Measurements from ENCODE around the gene HCN2. TPM values are rescaled to one million over a fixed set of nuclear protein-coding genes. Genes with fewer than 3 reads are reported as not detected.

The HCN2 gene
- total RNA-seq, 2 donors from 2014 or later: 0.26 TPM; not detected in 1

- no peak for ATAC-seq
- H3K27me3 ChIP-seq: no peaks in the 10 kb centered on the region
- no peak for TF ChIP-seq CTCF (IDR thresholded peaks at IDR 0.05)
- TF ChIP-seq POLR2A (IDR thresholded peaks at IDR 0.05): no peak
- no peaks in the 10 kb centered on the region for H3K4me1 ChIP-seq
- no peaks in the 10 kb centered on the region for H3K36me3 ChIP-seq (replicated peaks in 1 of 2; ENCODE audit: insufficient read depth in 1 of 2, low read depth in 2 of 2)
- intact Hi-C loops (cut with DNase I): no loop called here
- H3K4me3 ChIP-seq: no peak overlapping the region
- WGBS, 2 donors: 62 to 77% methylated on average over 9 to 12 of the region's 12 CpGs
- H3K27ac ChIP-seq: no peak overlapping the region
- no peak for DNase-seq
- no peaks in the 10 kb centered on the region for H3K9me3 ChIP-seq
These were observed 29.6 kb upstream of the HCN2 start for GRCh38 chr19:560121-560520.

- DNase-seq: peak in 2 of 4 donors; percentile 36 to 52
- ATAC-seq: no peak
- Histone ChIP-seq H3K27me3 (no peaks in the 10 kb centered on the region), H3K27ac (peak overlapping the region in 1 of 4 donors; percentile 37), H3K36me3 (replicated peaks in 1 of 2; ENCODE audit: insufficient read depth in 1 of 2, low read depth in 2 of 2) (no peaks in the 10 kb centered on the region), H3K9me3 (no peaks in the 10 kb centered on the region), H3K4me3 (no peak overlapping the region), H3K4me1 (peaks cover 7% of the 10 kb centered on the region)
- TF ChIP-seq POLR2A (IDR thresholded peaks at IDR 0.05) (no peak), CTCF (IDR thresholded peaks at IDR 0.05) (no peak)
- 56 to 93% methylated on average over 16 to 19 of the region's 19 CpGs for WGBS, 2 donors
- intact Hi-C loops (cut with DNase I): no loop called here
These were observed 23.3 kb upstream of the HCN2 start for GRCh38 chr19:566403-566802.

GRCh38 chr19:566844-567243, 22.8 kb upstream of the HCN2 start:
- no peak for TF ChIP-seq CTCF (IDR thresholded peaks at IDR 0.05)
- no peak for TF ChIP-seq POLR2A (IDR thresholded peaks at IDR 0.05)
- H3K4me3 ChIP-seq: no peak overlapping the region
- H3K4me1 ChIP-seq: peaks cover 8% of the 10 kb centered on the region
- ATAC-seq (no peak), DNase-seq (no peak)
- H3K9me3 ChIP-seq: no peaks in the 10 kb centered on the region
- intact Hi-C loops (cut with DNase I): no loop called here
- no peaks in the 10 kb centered on the region for H3K27me3 ChIP-seq
- H3K36me3 ChIP-seq (replicated peaks in 1 of 2; ENCODE audit: insufficient read depth in 1 of 2, low read depth in 2 of 2): no peaks in the 10 kb centered on the region
- peak overlapping the region in 1 of 4 donors; percentile 37 for H3K27ac ChIP-seq
- WGBS, 2 donors: 77 to 79% methylated on average over 16 of the region's 16 CpGs

GRCh38 chr19:567296-567900, 22.3 kb upstream of the HCN2 start:
- Histone ChIP-seq H3K4me1 (peaks cover 8% of the 10 kb centered on the region), H3K36me3 (replicated peaks in 1 of 2; ENCODE audit: insufficient read depth in 1 of 2, low read depth in 2 of 2) (no peaks in the 10 kb centered on the region), H3K27me3 (no peaks in the 10 kb centered on the region), H3K27ac (no peak overlapping the region), H3K4me3 (no peak overlapping the region), H3K9me3 (no peaks in the 10 kb centered on the region)
- no peak for TF ChIP-seq CTCF (IDR thresholded peaks at IDR 0.05)
- no peak for TF ChIP-seq POLR2A (IDR thresholded peaks at IDR 0.05)
- intact Hi-C loops (cut with DNase I): no loop called here
- 86 to 90% methylated on average over 14 to 22 of the region's 22 CpGs for WGBS, 2 donors
- ATAC-seq (no peak), DNase-seq (no peak)

GRCh38 chr19:570251-570686, 19.4 kb upstream of the HCN2 start:
- Histone ChIP-seq H3K9me3 (no peaks in the 10 kb centered on the region), H3K27me3 (no peaks in the 10 kb centered on the region), H3K36me3 (replicated peaks in 1 of 2; ENCODE audit: insufficient read depth in 1 of 2, low read depth in 2 of 2) (no peaks in the 10 kb centered on the region), H3K27ac (no peak overlapping the region), H3K4me3 (no peak overlapping the region), H3K4me1 (peaks cover 30% of the 10 kb centered on the region)
- ATAC-seq (no peak), DNase-seq (no peak)
- intact Hi-C loops (cut with DNase I): no loop called here
- 78 to 84% methylated on average over 15 to 17 of the region's 25 CpGs for WGBS, 2 donors
- TF ChIP-seq CTCF (IDR thresholded peaks at IDR 0.05) (no peak), POLR2A (IDR thresholded peaks at IDR 0.05) (no peak)

Measured in body of pancreas (tissue), 4 donors.